HepG2 (cell line): ENCODE measurements around the gene CRIP1. TPM values are rescaled to one million over a fixed set of nuclear protein-coding genes. Genes with fewer than 3 reads are reported as not detected.

Experiments used
- ATAC-seq: fragments of 200-7000 bp; cut with Tn5 transposase; 3 replicates; pipeline ENCODE4 v1.9.1; 2020; ENCODE audit warnings: mild to moderate bottlenecking, moderate library complexity
- BruUV-seq: library from RNA; stranded (reverse); fragments of 400-500 nt; replicated peaks from 2 replicates; lab custom pipeline; 2021; lab: Mats Ljungman, UMichigan
- CTCF ChIA-PET: fragments of 300-600 bp; formaldehyde crosslinking; extraction: SDS; loops from one replicate; lab custom pipeline; 2021; ENCODE audit warnings: low total read pairs, inconsistent platforms, low intra/inter-chr PET ratio; lab: Yijun Ruan, JAX
- POLR2A ChIA-PET: fragments of 350-600 bp; sonication (Branson Sonifier 250); formaldehyde crosslinking; loops from one replicate; lab custom pipeline; 2020; ENCODE audit warnings: antibody characterized with exemption, inconsistent platforms; lab: Yijun Ruan, JAX
- DNase-seq: peaks from one replicate; pipeline ENCODE4 v3.0.0-alpha.2; 2015; ENCODE audit warnings: low spot score
- FAIRE-seq: peaks from 3 replicates; lab custom pipeline; 2011; peaks lifted over from hg19 to GRCh38; lab: Jason Lieb, UNC
- H2AFZ ChIP-seq: one replicate; pipeline ENCODE4 v1.6.1; 2011; ENCODE audit warnings: low read length, inconsistent platforms
- H3K27ac ChIP-seq: fragments of 300-600 bp; 3 replicates; pipeline ENCODE4 v1.8.0; 2011; ENCODE audit warnings: mixed run types, mild to moderate bottlenecking, mixed read lengths, low read length, inconsistent platforms; ENCODE audit not compliant: insufficient read depth; ENCODE audit errors: extremely low read length
- H3K27me3 ChIP-seq, 2 experiments: fragments of 200-600 bp in 1 of 2; 2 replicates in 1 of 2; 3 replicates in 1 of 2; pipeline versions ENCODE4 v1.6.0 to v1.8.0; 2011; ENCODE audit warnings: low read length in 2 of 2, mild to moderate bottlenecking in 2 of 2, moderate library complexity in 2 of 2, inconsistent platforms in 1 of 2; ENCODE audit not compliant: insufficient read depth in 2 of 2, control insufficient read depth in 1 of 2
- H3K36me3 ChIP-seq, 2 experiments: fragments of 200-600 bp in 1 of 2; replicated peaks in 1 of 2; 2 replicates in 1 of 2; 3 replicates in 1 of 2; pipeline versions ENCODE4 v1.5.1 to v1.8.0; 2011; ENCODE audit warnings: low read length in 2 of 2, inconsistent platforms in 1 of 2; ENCODE audit not compliant: insufficient read depth in 2 of 2, control insufficient read depth in 1 of 2
- H3K4me1 ChIP-seq: 2 replicates; pipeline ENCODE4 v1.5.1; 2012; ENCODE audit warnings: low read length, inconsistent platforms; ENCODE audit not compliant: insufficient read depth
- H3K4me2 ChIP-seq: 2 replicates; pipeline ENCODE4 v1.6.0; 2011; ENCODE audit warnings: low read depth, low read length, inconsistent platforms
- H3K4me3 ChIP-seq, 3 experiments: fragments of 200-600 bp in 1 of 3; sonication (generic), shearing (Covaris generic) in 1 of 3; replicated peaks in 1 of 3; 2 replicates each; pipeline ENCODE4 v1.5.1; 2011 to 2016; ENCODE audit warnings: low read length in 3 of 3, inconsistent platforms in 2 of 3, low read depth in 2 of 3, mild to moderate bottlenecking in 2 of 3, control low read depth in 1 of 3, mixed read lengths in 1 of 3; ENCODE audit not compliant: insufficient read depth in 1 of 3
- H3K79me2 ChIP-seq: one replicate; pipeline ENCODE4 v1.6.1; 2011; ENCODE audit warnings: low read length, inconsistent platforms; ENCODE audit not compliant: insufficient read depth
- H3K9ac ChIP-seq: 2 replicates; pipeline ENCODE4 v1.6.0; 2011; ENCODE audit warnings: mild to moderate bottlenecking, low read depth, low read length, inconsistent platforms; ENCODE audit not compliant: insufficient read depth
- H3K9me3 ChIP-seq: 2 replicates; pipeline ENCODE4 v1.5.1; 2012; ENCODE audit warnings: mild to moderate bottlenecking, low read length
- H4K20me1 ChIP-seq: 2 replicates; pipeline ENCODE4 v1.6.0; 2011; ENCODE audit warnings: inconsistent platforms, mild to moderate bottlenecking, low read length, moderate library complexity; ENCODE audit not compliant: insufficient read depth
- ETV6 ChIP-seq: sonication (generic); formaldehyde crosslinking; conservative IDR thresholded peaks from 2 replicates; pipeline ENCODE4 v1.4.0; 2020; ENCODE audit warnings: missing genetic modification reagents
- ISX ChIP-seq: sonication (generic); formaldehyde crosslinking; conservative IDR thresholded peaks from 2 replicates; pipeline ENCODE4 v1.5.0; 2020; ENCODE audit warnings: missing genetic modification reagents
- ZBTB14 ChIP-seq: sonication (generic); formaldehyde crosslinking; IDR thresholded peaks from 2 replicates; pipeline ENCODE4 v1.4.0; 2020; ENCODE audit warnings: missing genetic modification reagents
- ZC3H13 ChIP-seq: sonication (generic); formaldehyde crosslinking; IDR thresholded peaks from 2 replicates; pipeline ENCODE4 v1.8.1; 2023; ENCODE audit warnings: mild to moderate bottlenecking, missing genetic modification reagents, moderate library complexity
- ZNF441 ChIP-seq: sonication (generic); formaldehyde crosslinking; IDR thresholded peaks from 2 replicates; pipeline ENCODE4 v1.7.0; 2021; ENCODE audit warnings: missing genetic modification reagents, borderline replicate concordance
- ZNF572 ChIP-seq: sonication (generic); formaldehyde crosslinking; IDR thresholded peaks from 2 replicates; pipeline ENCODE4 v1.5.1; 2020; ENCODE audit warnings: mild to moderate bottlenecking, missing genetic modification reagents
- ZNF788 ChIP-seq: sonication (generic); formaldehyde crosslinking; IDR thresholded peaks from 2 replicates; pipeline ENCODE4 v1.5.0; 2020; ENCODE audit warnings: mild to moderate bottlenecking, missing genetic modification reagents, borderline replicate concordance
- WGBS: methylation state at CpG from one replicate; pipeline ENCODE4 v1.1.6; 2017; ENCODE audit warnings: low lambda C conversion rate; 5-methylcytosine and 5-hydroxymethylcytosine counted together
- in situ Hi-C: cut with HindIII; loops from 2 replicates; pipeline ENCODE4 v1.10.0; 2017; ENCODE audit warnings: low pct_unique_long_range_greater_than_20kb; ENCODE audit not compliant: extremely low pct_ligation_motif_present
- intact Hi-C: fragments of 100-400 bp; cut with micrococcal nuclease; formaldehyde crosslinking; loops from one replicate; pipeline ENCODE4 v1.10.0; 2022; ENCODE audit not compliant: unreplicated experiment
- polyA plus RNA-seq, 8 experiments: library from polyadenylated mRNA; depleted of rRNA in 3 of 8; stranded (reverse) in 7 of 8; unstranded in 1 of 8; fragments of >200 nt; fragmentation: Illumina TruSeq in 4 of 8; extraction: Trizol in 4 of 8; gene quantifications; 2 replicates each; pipeline versions ENCODE4 v1.2.1 to v1.2.3, GENCODE V29; 2011 to 2016; ENCODE audit warnings: low read depth in 4 of 8, missing spikeins in 1 of 8, mixed read lengths in 1 of 8; ENCODE audit not compliant: insufficient read depth in 1 of 8
- total RNA-seq, 5 experiments: library from RNA; depleted of rRNA; stranded (reverse); fragments of >200 nt; fragmentation: Illumina TruSeq; extraction: Trizol; gene quantifications; 2 replicates each; pipeline ENCODE4 v1.2.3, GENCODE V29; 2016; ENCODE audit warnings: low read depth in 1 of 5

The CRIP1 gene
- total and polyA plus RNA-seq, 2 of the 13 experiments (the other 11 are each of a cell fraction or from before 2014, with no cell fraction given): 53.9 to 59.5 TPM

GRCh38 chr14:105478398-105479251 lies 8.1 kb upstream of the CRIP1 start:
- DNase-seq (no peak), ATAC-seq (no peak)
- intact Hi-C loops: no loop called here
- H3K4me2 ChIP-seq: no peak overlapping the region
- no peak overlapping the region for H3K9ac ChIP-seq
- ChIA-PET POLR2A (no interaction called here), CTCF (no interaction called here)
- H3K79me2 ChIP-seq: no peaks in the 10 kb centered on the region
- 95% methylated on average over 26 of the region's 81 CpGs for WGBS
- no TSS peak for BruUV-seq
- H3K36me3 ChIP-seq: no peaks in the 10 kb centered on the region
- H2AFZ ChIP-seq: no peak overlapping the region
- H3K27ac ChIP-seq: no peak overlapping the region
- no peak overlapping the region for H3K4me3 ChIP-seq
- in situ Hi-C loops: no loop called here
- TF ChIP-seq ZC3H13 (CRISPR knock-in tag): no peak
- no peak for TF ChIP-seq ZNF441
- TF ChIP-seq ZNF572 (CRISPR knock-in tag): no peak
- no peak for TF ChIP-seq ZBTB14
- TF ChIP-seq ETV6 (CRISPR knock-in tag): no peak
- TF ChIP-seq ZNF788: no peak
- no peak for TF ChIP-seq ISX (CRISPR knock-in tag)
- TF ChIP-seq, all 625 proteins: peak for 0
- H4K20me1 ChIP-seq: no peaks in the 10 kb centered on the region
- peaks cover 51% of the 10 kb centered on the region for H3K4me1 ChIP-seq
- peaks cover 0 to 15% of the 10 kb centered on the region in 2 experiments; a peak in 4 of 5 replicates for H3K27me3 ChIP-seq
- H3K9me3 ChIP-seq: no peaks in the 10 kb centered on the region
- FAIRE-seq: no peak
